ENCODE data around the gene IGF2BP2.

Gene IGF2BP2

DNA sequence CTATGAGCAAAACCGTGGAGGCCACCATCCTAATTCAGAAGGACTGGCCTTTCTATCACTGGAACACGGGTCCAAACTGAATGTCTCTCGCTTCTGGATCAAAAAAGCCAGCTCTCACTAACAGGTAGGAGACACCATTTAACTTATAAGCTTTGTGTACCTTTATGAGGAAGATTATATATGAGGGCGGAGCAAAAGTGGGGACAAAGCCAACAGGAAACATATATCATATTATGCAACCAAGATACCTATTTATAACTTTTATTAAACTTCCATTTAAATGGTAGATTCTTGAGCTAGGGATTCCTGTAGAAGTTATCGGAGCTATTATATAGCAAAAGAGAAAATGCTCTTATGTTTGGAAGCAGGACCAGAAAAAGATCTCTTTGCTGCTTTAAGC lies 78.4 kb downstream of the IGF2BP2 start:
- TF ChIP-seq, protein P1, sequence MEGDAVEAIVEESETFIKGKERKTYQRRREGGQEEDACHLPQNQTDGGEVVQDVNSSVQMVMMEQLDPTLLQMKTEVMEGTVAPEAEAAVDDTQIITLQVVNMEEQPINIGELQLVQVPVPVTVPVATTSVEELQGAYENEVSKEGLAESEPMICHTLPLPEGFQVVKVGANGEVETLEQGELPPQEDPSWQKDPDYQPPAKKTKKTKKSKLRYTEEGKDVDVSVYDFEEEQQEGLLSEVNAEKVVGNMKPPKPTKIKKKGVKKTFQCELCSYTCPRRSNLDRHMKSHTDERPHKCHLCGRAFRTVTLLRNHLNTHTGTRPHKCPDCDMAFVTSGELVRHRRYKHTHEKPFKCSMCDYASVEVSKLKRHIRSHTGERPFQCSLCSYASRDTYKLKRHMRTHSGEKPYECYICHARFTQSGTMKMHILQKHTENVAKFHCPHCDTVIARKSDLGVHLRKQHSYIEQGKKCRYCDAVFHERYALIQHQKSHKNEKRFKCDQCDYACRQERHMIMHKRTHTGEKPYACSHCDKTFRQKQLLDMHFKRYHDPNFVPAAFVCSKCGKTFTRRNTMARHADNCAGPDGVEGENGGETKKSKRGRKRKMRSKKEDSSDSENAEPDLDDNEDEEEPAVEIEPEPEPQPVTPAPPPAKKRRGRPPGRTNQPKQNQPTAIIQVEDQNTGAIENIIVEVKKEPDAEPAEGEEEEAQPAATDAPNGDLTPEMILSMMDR (IDR thresholded peaks at IDR 0.05; ENCODE audit: low read length, missing control alignments), result no peak
- H3K4me3 ChIP-seq (replicated peaks; ENCODE audit: low read depth, low read length), result no peak overlapping the region
- DNase-seq (ENCODE audit: low read depth), result no peak

DNA sequence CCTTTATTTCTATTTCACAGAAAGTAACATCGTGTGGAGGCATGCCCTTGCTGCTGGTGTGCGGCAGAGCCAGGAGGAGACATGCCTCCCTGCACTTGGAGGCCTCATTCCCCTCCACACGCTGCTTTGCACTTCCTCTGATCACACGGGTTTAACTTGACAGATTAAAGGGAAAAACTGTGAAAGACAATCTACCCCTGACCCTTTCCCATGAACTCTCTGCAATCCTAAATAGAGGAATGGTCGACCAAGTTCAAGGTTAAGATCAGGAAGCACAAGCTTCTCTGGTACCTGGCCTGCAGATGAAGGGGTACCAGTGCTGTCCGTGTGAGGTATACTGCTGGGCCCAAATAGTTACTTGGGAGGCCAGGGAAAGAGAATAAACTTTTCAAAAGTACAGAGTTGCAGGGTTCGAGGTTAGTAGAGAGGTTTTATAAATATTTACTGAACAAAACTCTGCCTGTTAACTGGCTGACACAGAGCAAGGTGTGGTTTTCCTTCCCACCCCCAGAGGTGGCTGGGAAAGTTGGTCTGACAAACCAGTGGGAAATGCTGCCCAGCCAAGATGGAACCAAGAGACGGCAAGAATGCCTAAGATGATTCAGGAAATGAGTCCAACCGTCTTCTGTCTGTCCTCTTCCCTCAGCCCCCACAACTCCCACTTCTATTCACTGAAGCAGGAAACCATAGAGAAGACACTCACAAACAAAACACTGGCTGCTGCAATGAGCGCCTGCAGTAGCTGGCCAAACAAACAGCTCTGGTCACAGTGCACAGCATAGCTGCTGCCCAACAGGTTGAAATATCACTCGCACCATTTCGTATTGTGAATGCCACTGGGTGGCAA lies 79.6 kb downstream of the IGF2BP2 start:
- peak; percentile 91 for DNase-seq (ENCODE audit: low read depth)
- TF ChIP-seq, protein P1 (IDR thresholded peaks at IDR 0.05; ENCODE audit: low read length, missing control alignments), result no peak
- no peak overlapping the region for H3K4me3 ChIP-seq (replicated peaks; ENCODE audit: low read depth, low read length)

DNA sequence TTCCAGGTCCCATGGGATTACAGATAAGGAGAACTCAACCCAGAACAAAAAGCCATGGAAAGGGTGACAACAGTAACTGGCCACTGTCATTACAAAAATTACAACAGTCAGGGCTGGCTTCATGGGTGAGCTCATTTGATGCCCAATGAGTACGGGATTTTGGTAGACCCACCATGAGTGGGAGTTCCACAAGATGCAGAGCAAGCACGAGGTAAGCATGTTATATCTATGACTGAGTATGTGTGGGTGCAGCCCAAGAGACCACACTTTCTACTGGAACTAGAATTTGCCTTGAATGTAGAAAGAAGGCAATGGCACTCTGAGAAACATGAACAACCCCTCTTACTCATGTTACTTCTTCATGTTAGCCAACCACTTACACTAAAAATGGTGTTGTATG lies 83.3 kb downstream of the IGF2BP2 start:
- DNase-seq (ENCODE audit: low read depth), result no peak
- TF ChIP-seq, protein P1 (IDR thresholded peaks at IDR 0.05; ENCODE audit: low read length, missing control alignments), result no peak
- no peak overlapping the region for H3K4me3 ChIP-seq (replicated peaks; ENCODE audit: low read depth, low read length)

DNA sequence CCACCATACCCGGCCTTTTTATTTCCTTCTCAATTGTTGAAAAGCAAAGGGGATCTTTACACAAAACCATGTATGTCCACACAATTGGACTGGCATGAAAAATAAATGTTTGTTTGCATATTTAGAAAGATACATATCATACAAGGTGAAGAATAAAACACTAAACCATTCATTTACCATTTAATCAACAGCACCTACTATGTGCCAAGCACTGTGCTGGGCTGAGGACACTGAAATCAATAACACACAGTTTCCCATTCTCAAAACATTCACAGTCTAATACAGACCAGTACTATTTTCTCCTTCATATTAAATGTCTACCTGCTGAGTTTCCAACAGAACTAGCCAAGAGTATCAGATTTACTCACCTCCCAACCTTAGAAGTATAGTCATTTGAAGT lies 84.7 kb downstream of the IGF2BP2 start:
- DNase-seq (ENCODE audit: low read depth), result no peak
- TF ChIP-seq, protein P1 (IDR thresholded peaks at IDR 0.05; ENCODE audit: low read length, missing control alignments), result no peak
- H3K4me3 ChIP-seq (replicated peaks; ENCODE audit: low read depth, low read length), result no peak overlapping the region

DNA sequence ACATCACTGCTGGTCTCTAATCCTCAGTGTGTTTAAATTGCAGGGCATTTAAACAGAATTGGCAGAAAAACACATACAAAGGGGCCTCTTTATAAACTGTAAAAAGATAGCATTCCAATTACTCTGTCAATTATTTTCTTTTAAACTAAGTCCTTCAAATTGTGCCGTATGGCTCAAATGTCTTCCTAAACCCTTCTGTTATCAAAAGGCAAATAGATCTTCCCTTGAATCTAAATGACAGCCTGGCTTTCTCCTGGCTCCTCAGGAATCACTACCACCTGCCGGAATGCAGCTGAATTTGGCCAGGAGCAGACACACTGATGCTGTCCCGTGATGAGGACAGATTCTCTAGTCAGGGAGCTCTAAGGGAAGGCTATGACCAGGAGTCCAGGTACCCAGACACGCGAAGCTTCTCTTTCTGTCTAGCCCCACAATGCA lies 85.6 kb downstream of the IGF2BP2 start:
- H3K4me3 ChIP-seq (replicated peaks; ENCODE audit: low read depth, low read length), result no peak overlapping the region
- TF ChIP-seq, protein P1 (IDR thresholded peaks at IDR 0.05; ENCODE audit: low read length, missing control alignments), result no peak
- no peak for DNase-seq (ENCODE audit: low read depth)

DNA sequence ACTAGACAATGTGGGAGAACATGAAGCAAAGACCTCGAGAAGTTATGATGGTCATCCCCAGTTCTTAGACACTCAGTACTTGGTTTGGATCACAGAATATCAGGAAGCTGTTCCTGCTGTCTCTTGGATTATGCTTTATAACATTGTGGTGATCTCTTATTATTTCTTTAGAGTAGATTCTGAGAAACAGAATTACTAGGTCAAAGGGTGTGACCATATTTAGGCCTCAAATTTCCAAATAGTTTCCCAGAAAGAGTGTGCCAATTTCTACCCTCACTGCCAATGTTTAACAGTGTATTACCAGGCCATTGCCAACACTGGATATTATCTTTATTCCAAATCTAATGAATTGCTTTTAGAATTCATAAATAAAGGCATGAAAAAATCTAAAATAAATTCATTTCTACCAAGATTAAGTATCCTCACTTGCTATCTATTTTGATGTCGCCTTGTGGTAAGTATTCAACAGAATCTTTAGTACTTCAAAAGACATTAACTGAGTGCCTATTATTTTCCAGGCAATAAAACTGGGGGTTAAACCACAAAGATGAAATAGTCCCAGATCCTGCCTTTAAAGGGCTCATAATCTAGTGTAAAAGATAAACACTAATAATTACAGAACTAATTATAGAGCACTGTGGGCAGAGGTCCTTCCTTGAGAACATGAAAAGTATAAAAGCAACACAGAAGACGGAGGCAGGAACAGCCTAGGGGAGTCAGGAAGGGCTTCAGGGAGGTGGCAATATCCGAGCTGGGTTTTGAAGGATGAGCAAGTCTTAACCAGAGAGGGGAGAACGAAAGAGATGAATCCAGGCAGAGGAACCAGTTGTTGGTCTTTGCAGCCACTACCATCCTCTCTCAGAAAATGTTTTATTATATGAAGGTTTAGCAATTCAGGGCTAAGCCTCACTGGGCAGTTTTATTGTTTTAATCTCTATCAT lies 86.8 kb downstream of the IGF2BP2 start:
- no peak for DNase-seq (ENCODE audit: low read depth)
- TF ChIP-seq, protein P1 (IDR thresholded peaks at IDR 0.05; ENCODE audit: low read length, missing control alignments), result no peak
- H3K4me3 ChIP-seq (replicated peaks; ENCODE audit: low read depth, low read length), result no peak overlapping the region

Data from fibroblast of pulmonary artery (primary cell).